SKM-1 (cell line): ENCODE measurements around the gene KLHL33.

Source experiments
- DNase-seq: peaks from one replicate; lab custom pipeline; 2025; ENCODE audit not compliant: unreplicated experiment; lab: John Stamatoyannopoulos, UW

Gene KLHL33

GRCh38 chr14:20415782-20416206 is 20.2 kb downstream of the KLHL33 start:
- DNase-seq, result peak; percentile 38

- DNase-seq, result no peak
Observed at GRCh38 chr14:20413744-20414082, 22.3 kb downstream of the KLHL33 start.

DNA sequence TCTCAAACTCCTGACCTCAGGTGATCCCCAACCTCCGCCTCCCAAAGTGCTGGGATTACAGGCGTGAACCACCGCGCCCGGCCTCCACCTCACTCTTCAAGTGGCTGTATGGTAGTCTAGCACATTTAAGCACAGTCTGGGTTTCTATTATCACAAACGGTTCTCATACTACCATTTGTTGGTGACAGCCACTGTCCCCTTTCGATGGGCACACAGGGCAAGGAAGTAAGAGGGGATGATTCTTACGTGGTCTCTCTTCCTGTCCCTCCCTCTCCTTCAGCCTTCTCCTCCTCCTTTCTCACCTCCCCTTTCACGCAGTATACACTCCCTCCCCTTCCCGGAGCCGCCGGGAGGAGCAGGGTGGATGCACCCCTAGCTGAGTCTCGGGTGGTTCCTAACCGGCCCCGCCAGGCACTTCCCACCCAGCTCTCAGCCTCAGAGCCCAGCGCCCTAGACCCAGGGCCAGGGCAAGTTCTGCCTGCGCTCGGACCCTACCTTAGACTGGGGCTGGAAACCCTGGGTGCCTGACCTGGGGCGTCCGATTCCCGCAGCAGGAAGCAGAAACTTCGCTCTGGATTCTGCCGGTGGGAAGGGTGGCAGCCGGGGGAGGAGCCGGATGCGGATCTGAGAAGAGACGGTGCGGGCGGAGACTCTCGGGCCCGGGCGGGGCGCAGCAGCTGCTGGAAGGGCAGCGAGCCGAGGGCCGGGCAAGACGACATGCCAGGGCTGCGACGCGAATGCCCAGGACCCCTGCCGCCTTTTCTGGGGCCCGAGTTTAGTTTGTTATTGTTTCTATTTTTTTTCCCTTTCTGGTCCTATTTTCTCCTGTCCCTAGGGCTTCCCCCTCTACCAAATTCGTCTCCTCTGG is 22.9 kb downstream of the KLHL33 start, which contains the start of gene TEP1:
Gene TEP1, minus strand, starts transcription at position 626 of the 868 bp plus-strand sequence. CDS start 5,062 bp downstream, outside the sequence.
- DNase-seq, result peak; percentile 21

GRCh38 chr14:20412411-20412810 is 23.6 kb downstream of the KLHL33 start:
- DNase-seq, result no peak

DNA sequence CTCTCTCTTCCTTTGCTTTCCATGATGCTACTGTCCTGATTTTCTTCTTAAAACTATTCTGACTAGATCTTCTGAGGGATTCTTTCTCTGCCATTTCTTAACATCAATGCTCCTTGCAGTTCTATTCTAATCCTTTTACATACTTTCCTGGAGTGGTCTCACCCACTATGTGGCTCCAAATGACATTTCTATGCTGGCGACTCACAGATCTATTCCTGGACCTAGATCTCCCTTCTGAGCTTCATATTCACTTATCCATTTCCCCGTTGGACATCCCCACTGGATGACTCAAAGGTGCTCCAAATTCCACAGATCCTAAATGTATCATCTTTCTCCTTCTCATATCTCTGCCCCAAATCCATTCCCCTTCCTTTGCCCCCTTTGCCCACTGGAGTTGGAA is 26.7 kb downstream of the KLHL33 start:
- DNase-seq, result no peak

DNA sequence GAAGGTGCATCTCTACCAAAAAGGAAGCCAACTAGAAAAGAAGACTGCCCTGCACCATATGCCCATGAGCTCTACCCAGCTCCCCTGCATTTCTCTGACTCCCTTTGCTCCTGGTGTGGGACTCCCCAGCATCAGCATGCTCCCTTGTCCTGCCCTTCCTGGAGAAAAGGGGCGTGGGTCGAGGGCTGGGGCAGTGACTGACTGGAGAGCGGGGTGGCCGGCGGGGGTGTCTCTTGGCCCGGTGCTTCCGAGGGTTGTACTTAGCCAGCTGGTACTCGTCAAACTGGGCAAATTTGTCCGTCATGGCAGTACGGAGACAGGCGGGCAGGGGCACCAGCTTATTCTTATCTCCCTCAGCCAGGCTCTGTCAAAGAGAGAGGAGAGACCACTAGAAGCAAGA is 32.4 kb downstream of the KLHL33 start:
- no peak for DNase-seq

- DNase-seq, result no peak
Observed at GRCh38 chr14:20400965-20401593, 34.9 kb downstream of the KLHL33 start.

GRCh38 chr14:20400589-20400964 is 35.4 kb downstream of the KLHL33 start:
- no peak for DNase-seq

DNA sequence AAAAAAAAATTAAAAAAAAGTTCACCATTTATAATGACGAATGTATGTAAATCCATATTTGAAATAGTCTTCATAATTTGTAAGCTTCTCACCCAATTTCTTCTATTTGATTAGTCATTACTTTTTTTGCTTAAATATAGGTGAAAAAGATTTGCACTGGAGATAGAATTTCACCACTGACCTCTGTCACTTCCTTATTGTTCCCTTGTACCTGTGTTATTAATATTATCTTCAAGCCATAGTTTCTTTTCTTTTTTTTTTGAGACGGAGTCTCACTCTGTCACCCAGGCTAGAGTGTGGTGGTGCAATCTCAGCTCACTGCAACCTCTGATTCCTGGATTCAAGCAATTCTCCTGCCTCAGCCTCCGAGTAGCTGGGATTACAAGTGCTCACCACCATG is 38.5 kb downstream of the KLHL33 start:
- DNase-seq, result no peak

- no peak for DNase-seq
Observed at GRCh38 chr14:20391505-20391904, 44.5 kb downstream of the KLHL33 start.

DNA sequence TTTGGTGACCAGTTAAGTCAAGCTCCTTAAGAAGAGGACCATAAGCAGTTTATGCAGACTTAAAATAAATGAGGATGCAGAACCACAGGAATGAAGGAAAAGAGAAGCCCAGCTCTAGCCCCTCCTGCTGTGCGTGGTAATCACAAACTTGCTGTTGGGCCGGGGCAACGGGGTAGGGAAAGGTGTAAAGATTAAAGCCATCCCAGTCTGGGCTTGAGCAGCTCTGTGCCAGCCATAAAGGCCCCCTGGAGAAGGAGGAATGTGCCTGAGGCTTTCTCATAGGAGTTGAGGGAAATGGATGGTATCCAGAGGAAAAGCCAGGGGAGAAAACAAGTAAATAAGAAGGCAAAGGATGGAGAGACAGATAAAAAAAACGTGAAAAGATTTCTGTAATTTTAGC is 47.8 kb downstream of the KLHL33 start:
- DNase-seq, result no peak

DNA sequence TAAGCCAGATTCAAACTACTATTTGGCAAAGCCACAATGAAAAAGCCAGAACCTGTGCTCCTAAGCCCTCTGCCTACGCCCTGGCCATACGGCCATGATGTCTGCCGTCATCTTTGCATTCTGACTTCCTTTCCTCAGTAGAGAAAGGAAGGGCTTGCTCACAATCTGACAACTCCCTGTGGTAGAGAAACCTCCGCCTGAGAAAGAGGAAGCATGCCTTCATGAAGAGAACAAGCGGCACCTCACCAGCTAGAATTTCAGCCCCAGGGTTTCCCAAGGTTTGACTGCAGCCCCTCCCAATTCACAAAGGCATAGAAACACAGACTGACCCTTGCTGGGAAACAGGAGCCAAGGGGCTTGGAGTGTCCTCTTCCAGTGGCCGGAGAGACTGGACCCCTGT is 48.4 kb downstream of the KLHL33 start:
- DNase-seq, result peak; percentile 20

GRCh38 chr14:20386276-20386855 is 49.6 kb downstream of the KLHL33 start:
- no peak for DNase-seq

DNA sequence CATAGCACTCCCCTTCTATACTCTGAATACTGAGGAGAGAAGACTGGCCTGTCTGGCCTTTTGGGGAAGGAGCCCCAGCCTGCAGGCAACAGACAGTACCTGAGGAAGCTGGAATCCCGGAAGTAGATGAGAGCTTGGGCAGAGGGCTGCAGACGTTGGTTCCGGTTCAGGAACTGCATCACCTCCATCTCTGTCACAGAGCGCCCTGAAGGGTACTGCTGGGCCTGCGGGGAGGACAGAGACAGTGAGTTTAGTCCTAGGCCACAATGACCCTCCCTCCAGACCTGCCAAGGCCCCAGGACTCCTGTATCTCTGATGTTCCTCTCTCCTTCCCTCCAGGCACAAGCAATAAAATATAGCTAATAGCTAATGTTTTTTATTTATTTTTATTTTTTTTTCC is 51.1 kb downstream of the KLHL33 start:
- no peak for DNase-seq

DNA sequence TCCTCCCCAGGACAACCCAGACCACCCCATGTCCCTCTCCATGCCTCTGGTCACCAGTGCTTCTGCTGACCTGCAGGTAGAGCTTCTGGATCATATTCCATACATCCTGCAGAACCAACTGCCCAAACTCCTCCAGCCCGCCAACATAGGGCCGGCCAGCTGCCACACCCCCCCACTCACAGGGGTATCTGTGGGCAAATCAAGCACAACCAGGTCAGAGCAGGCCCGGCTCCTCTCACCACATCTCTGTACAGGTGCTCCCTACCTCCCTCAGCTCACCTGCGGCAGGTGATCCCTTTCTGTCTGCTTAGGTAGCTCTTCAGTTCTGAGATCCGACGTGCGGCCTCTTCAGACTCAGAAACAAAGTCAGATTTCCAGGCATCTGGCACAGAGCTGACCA is 51.6 kb downstream of the KLHL33 start:
- no peak for DNase-seq

GRCh38 chr14:20383636-20384035 is 52.3 kb downstream of the KLHL33 start:
- no peak for DNase-seq

GRCh38 chr14:20383032-20383431 is 52.9 kb downstream of the KLHL33 start:
- DNase-seq, result no peak

GRCh38 chr14:20382526-20382925 is 53.4 kb downstream of the KLHL33 start:
- no peak for DNase-seq

GRCh38 chr14:20381341-20381740 is 54.6 kb downstream of the KLHL33 start:
- no peak for DNase-seq

DNA sequence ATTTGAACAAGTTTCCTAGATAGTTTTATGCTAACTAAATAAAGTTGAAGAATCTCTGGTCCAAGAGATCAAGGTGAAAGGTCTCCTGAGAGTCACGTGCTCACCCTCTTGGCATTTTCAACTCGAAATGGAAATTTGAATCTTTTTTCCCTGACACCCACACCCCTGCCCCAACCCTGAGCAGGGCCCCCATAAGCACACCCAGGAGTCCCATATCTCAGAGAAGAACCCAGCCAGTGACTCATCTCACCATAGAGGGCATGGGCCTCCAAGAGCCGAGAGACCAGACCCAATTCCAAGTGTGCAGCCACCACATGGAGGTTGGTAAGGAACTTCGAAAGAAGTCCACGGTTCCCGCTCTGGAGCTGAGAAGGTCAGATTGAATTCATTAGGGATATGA is 55.3 kb downstream of the KLHL33 start:
- DNase-seq, result no peak

- DNase-seq, result no peak
Observed at GRCh38 chr14:20379743-20380142, 56.2 kb downstream of the KLHL33 start.

DNA sequence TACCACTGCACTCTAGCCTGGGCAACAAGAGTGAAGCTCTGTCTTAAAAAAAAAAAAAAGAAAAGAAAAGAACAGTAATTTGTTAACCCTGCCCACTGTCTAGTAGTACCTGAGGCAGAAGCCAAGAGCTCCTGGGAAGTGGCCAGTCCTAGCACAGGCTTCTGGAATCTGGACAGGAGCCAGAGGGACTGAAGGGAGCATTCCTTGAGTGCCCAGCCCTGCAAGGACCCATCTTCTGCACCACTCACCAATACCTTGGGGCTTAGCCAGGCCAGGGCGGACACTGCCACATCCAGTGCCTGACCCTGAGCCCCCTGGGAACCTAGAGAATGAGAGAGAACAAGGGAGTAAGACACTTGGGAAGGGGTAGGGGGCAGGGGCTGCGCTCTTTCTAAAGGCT is 58.8 kb downstream of the KLHL33 start:
- no peak for DNase-seq
